H1 (cell line): ENCODE data around the gene ART5. TPM values are rescaled to one million over a fixed set of nuclear protein-coding genes. Genes with fewer than 3 reads are reported as not detected.
A peak's percentile ranks its signal among the peaks of the same experiment; 100 is the strongest.

Source experiments
- CTCF ChIA-PET: fragments of 300-600 bp; sonication (Branson Sonifier 250); formaldehyde crosslinking; loops from one replicate; lab custom pipeline; 2021; ENCODE audit not compliant: partially characterized antibody; lab: Charles Lee
- POLR2A ChIA-PET: fragments of 300-600 bp; sonication (Branson Sonifier 250); formaldehyde crosslinking; loops from one replicate; lab custom pipeline; 2021; ENCODE audit warnings: inconsistent platforms; ENCODE audit not compliant: partially characterized antibody; lab: Charles Lee
- DNase-seq, 2 experiments: peaks; one replicate each; pipeline versions ENCODE4 v3.0.0 to v3.0.0-alpha.2; 2010 to 2022; ENCODE audit warnings: low spot score in 2 of 2, low read depth in 1 of 2, mixed read lengths in 1 of 2
- FAIRE-seq: peaks from 2 replicates; lab custom pipeline; 2011; peaks lifted over from hg19 to GRCh38; lab: Jason Lieb, UNC
- H2AFZ ChIP-seq: 2 replicates; pipeline ENCODE4 v1.8.1; 2012; ENCODE audit warnings: low read length, inconsistent platforms
- H2AK5ac ChIP-seq: 2 replicates; pipeline ENCODE4 v1.6.1; 2013; ENCODE audit warnings: low read depth, low read length
- H2BK120ac ChIP-seq: replicated peaks from 2 replicates; pipeline ENCODE3; 2013; ENCODE audit warnings: low read depth, low read length, inconsistent platforms
- H2BK12ac ChIP-seq: 2 replicates; pipeline ENCODE4 v1.6.1; 2013; ENCODE audit warnings: low read depth, low read length
- H2BK15ac ChIP-seq: 2 replicates; pipeline ENCODE4 v1.6.1; 2013; ENCODE audit warnings: low read length
- H2BK20ac ChIP-seq: 2 replicates; pipeline ENCODE4 v1.6.1; 2013; ENCODE audit warnings: low read length
- H2BK5ac ChIP-seq: 2 replicates; pipeline ENCODE4 v1.6.1; 2013; ENCODE audit warnings: low read depth, low read length
- H3K14ac ChIP-seq: 2 replicates; pipeline ENCODE4 v1.6.1; 2013; ENCODE audit warnings: inconsistent platforms; ENCODE audit not compliant: insufficient read length
- H3K18ac ChIP-seq: 2 replicates; pipeline ENCODE4 v1.6.1; 2013; ENCODE audit warnings: low read length; ENCODE audit errors: extremely low read depth
- H3K23ac ChIP-seq: 2 replicates; pipeline ENCODE4 v1.6.1; 2013; ENCODE audit warnings: inconsistent platforms; ENCODE audit not compliant: insufficient read length
- H3K23me2 ChIP-seq: 2 replicates; pipeline ENCODE4 v1.6.1; 2013; ENCODE audit warnings: low read depth, low read length
- H3K27ac ChIP-seq: 2 replicates; pipeline ENCODE4 v1.6.1; 2011; ENCODE audit warnings: low read depth, low read length, inconsistent platforms
- H3K27me3 ChIP-seq, 4 experiments: replicated peaks in 1 of 4; 1 replicate in 1 of 4; 2 replicates in 3 of 4; pipeline versions ENCODE4 v1.6.1 to v1.8.1; 2011 to 2013; ENCODE audit warnings: low read length in 3 of 4, mild to moderate bottlenecking in 3 of 4, inconsistent platforms in 2 of 4, mixed read lengths in 2 of 4, moderate library complexity in 1 of 4; ENCODE audit not compliant: control insufficient read depth in 3 of 4, insufficient read depth in 3 of 4; ENCODE audit errors: extremely low read depth in 1 of 4
- H3K36me3 ChIP-seq, 4 experiments: 2 replicates each; pipeline versions ENCODE4 v1.6.1 to v1.8.1; 2011 to 2013; ENCODE audit warnings: mild to moderate bottlenecking in 4 of 4, low read length in 3 of 4, moderate library complexity in 2 of 4, control low read depth in 1 of 4, inconsistent platforms in 1 of 4; ENCODE audit not compliant: insufficient read depth in 4 of 4, control insufficient read depth in 2 of 4
- H3K4ac ChIP-seq: replicated peaks from 2 replicates; pipeline ENCODE3; 2013; ENCODE audit warnings: low read length, low read depth, mixed read lengths, inconsistent platforms; ENCODE audit not compliant: insufficient read length
- H3K4me1 ChIP-seq, 4 experiments: replicated peaks in 1 of 4; 1 replicate in 1 of 4; 2 replicates in 3 of 4; pipeline versions ENCODE4 v1.6.1 to v1.8.1; 2011 to 2013; ENCODE audit warnings: low read length in 3 of 4, inconsistent platforms in 2 of 4, mixed read lengths in 1 of 4; ENCODE audit not compliant: insufficient read depth in 4 of 4, control insufficient read depth in 3 of 4
- H3K4me2 ChIP-seq, 2 experiments: 2 replicates each; pipeline versions ENCODE4 v1.6.1 to v1.8.1; 2011 to 2013; ENCODE audit warnings: low read depth in 2 of 2, low read length in 2 of 2, control low read depth in 1 of 2, inconsistent platforms in 1 of 2, mild to moderate bottlenecking in 1 of 2; ENCODE audit not compliant: insufficient read depth in 1 of 2
- H3K4me3 ChIP-seq, 4 experiments: fragments of 200-600, 300-600 bp in 1 of 4; sonication (generic), shearing (Covaris generic), sonication (Bioruptor Twin) in 1 of 4; 2 replicates each; pipeline versions ENCODE4 v1.5.1 to v1.8.1; 2011 to 2016; ENCODE audit warnings: low read length in 4 of 4, low read depth in 3 of 4, control low read depth in 2 of 4, inconsistent platforms in 2 of 4, mild to moderate bottlenecking in 2 of 4, mixed read lengths in 1 of 4, moderate library complexity in 1 of 4; ENCODE audit not compliant: insufficient read depth in 2 of 4; ENCODE audit errors: extremely low read depth in 1 of 4
- H3K56ac ChIP-seq: replicated peaks from 2 replicates; pipeline ENCODE3; 2013; ENCODE audit warnings: low read depth, mild to moderate bottlenecking, mixed read lengths, low read length, inconsistent platforms; ENCODE audit not compliant: insufficient read length
- H3K79me1 ChIP-seq: 2 replicates; pipeline ENCODE4 v1.6.1; 2013; ENCODE audit warnings: low read depth, low read length, control low read depth
- H3K79me2 ChIP-seq, 2 experiments: 2 replicates each; pipeline versions ENCODE4 v1.6.1 to v1.8.1; 2012 to 2013; ENCODE audit warnings: low read length in 2 of 2, mild to moderate bottlenecking in 2 of 2, inconsistent platforms in 1 of 2; ENCODE audit not compliant: insufficient read depth in 2 of 2, control insufficient read depth in 1 of 2
- H3K9ac ChIP-seq, 4 experiments: replicated peaks in 1 of 4; 1 replicate in 1 of 4; 2 replicates in 3 of 4; pipeline versions ENCODE4 v1.6.1 to v1.8.1; 2011 to 2013; ENCODE audit warnings: low read depth in 3 of 4, low read length in 3 of 4, control low read depth in 2 of 4, mild to moderate bottlenecking in 2 of 4, moderate library complexity in 2 of 4, inconsistent platforms in 1 of 4; ENCODE audit errors: extremely low read depth in 1 of 4
- H3K9me3 ChIP-seq, 2 experiments: 2 replicates each; pipeline versions ENCODE4 v1.6.1 to v1.8.1; 2012 to 2013; ENCODE audit warnings: mild to moderate bottlenecking in 2 of 2, moderate library complexity in 2 of 2, control low read depth in 1 of 2, inconsistent platforms in 1 of 2, low read depth in 1 of 2, low read length in 1 of 2, mixed read lengths in 1 of 2; ENCODE audit not compliant: insufficient read depth in 2 of 2
- H4K20me1 ChIP-seq, 2 experiments: replicated peaks in 1 of 2; 2 replicates each; pipeline versions ENCODE3 to v1.8.1; 2011 to 2013; ENCODE audit warnings: inconsistent platforms in 2 of 2, low read length in 2 of 2, mild to moderate bottlenecking in 1 of 2; ENCODE audit not compliant: insufficient read depth in 2 of 2, control insufficient read depth in 1 of 2
- H4K5ac ChIP-seq: 2 replicates; pipeline ENCODE4 v1.6.1; 2013; ENCODE audit warnings: low read length, low read depth, mixed read lengths, inconsistent platforms; ENCODE audit not compliant: insufficient read length
- H4K8ac ChIP-seq: 2 replicates; pipeline ENCODE4 v1.8.0; 2013; ENCODE audit warnings: mild to moderate bottlenecking, moderate library complexity, low read length, inconsistent platforms; ENCODE audit not compliant: insufficient read depth; ENCODE audit errors: extremely low read depth
- H4K91ac ChIP-seq: replicated peaks from 2 replicates; pipeline ENCODE3; 2013; ENCODE audit warnings: low read length, mixed read lengths, inconsistent platforms; ENCODE audit not compliant: insufficient read length
- ATF2 ChIP-seq: IDR thresholded peaks from 2 replicates; pipeline ENCODE4 v1.6.1; 2012; ENCODE audit warnings: low read length, inconsistent platforms
- CHD1 ChIP-seq: IDR thresholded peaks from 2 replicates; pipeline ENCODE4 v1.6.1; 2012; ENCODE audit warnings: low read depth, low read length, improper control_type of control experiment
- EZH2 ChIP-seq: fragments of 200-600 bp; sonication (generic); IDR thresholded peaks from 2 replicates; pipeline ENCODE4 v1.7.1; 2012; ENCODE audit warnings: low read depth, mild to moderate bottlenecking, moderate library complexity, low read length, inconsistent platforms; ENCODE audit not compliant: severe bottlenecking
- GTF2F1 ChIP-seq: IDR thresholded peaks from 2 replicates; pipeline ENCODE4 v1.6.1; 2012; ENCODE audit warnings: low read depth, low read length, improper control_type of control experiment, borderline replicate concordance
- PHF8 ChIP-seq: fragments of 200-600 bp; sonication (generic); conservative IDR thresholded peaks from 2 replicates; pipeline ENCODE4 v1.7.1; 2012; ENCODE audit warnings: low read depth, mild to moderate bottlenecking, inconsistent platforms, low read length, moderate library complexity
- RXRA ChIP-seq: IDR thresholded peaks from 2 replicates; pipeline ENCODE4 v1.6.1; 2011; ENCODE audit warnings: low read depth, mild to moderate bottlenecking, low read length, moderate library complexity; ENCODE audit not compliant: insufficient read depth
- SIRT6 ChIP-seq: IDR thresholded peaks from one replicate; pipeline ENCODE4 v1.7.1; 2012; ENCODE audit warnings: low read length, inconsistent platforms
- TBP ChIP-seq: IDR thresholded peaks from 2 replicates; pipeline ENCODE4 v1.6.1; 2011; ENCODE audit warnings: low read depth, low read length, improper control_type of control experiment
- YY1 ChIP-seq: IDR thresholded peaks from 2 replicates; pipeline ENCODE4 v1.6.1; 2011; ENCODE audit warnings: low read depth, mild to moderate bottlenecking, low read length
- WGBS, 2 experiments: shearing (Covaris generic) in 1 of 2; methylation state at CpG; one replicate each; pipeline versions ENCODE4 v1.1.6 to v1.1.7; 2013 to 2015; ENCODE audit warnings: low lambda C conversion rate in 2 of 2, mixed read lengths in 2 of 2, inconsistent platforms in 1 of 2, low coverage in 1 of 2, missing lambda C conversion rate in 1 of 2; ENCODE audit not compliant: insufficient replicate concordance in 2 of 2, insufficient coverage in 1 of 2, insufficient read length in 1 of 2; ENCODE audit errors: extremely low coverage in 1 of 2, missing lambda C conversion rate in 1 of 2; 5-methylcytosine and 5-hydroxymethylcytosine counted together
- polyA plus RNA-seq, 7 experiments: library from polyadenylated mRNA; depleted of rRNA in 3 of 7; stranded (reverse) in 5 of 7; unstranded in 2 of 7; fragments of >200 nt in 5 of 7; fragments of 200-250 nt in 2 of 7; gene quantifications; 1 replicate in 5 of 7; 2 replicates in 1 of 7; 4 replicates in 1 of 7; pipeline versions ENCODE4 v1.2.1 to v1.2.3, GENCODE V29; 2011 to 2013; ENCODE audit warnings: missing spikeins in 2 of 7, mixed read lengths in 2 of 7
- total RNA-seq: library from RNA; stranded (reverse); fragmentation: NEBNext Ultra II Directional; extraction: Animal tissue kit (Norgen Biotek cat#: 25700); gene quantifications from 2 replicates; pipeline ENCODE4 v1.2.1, GENCODE V29; 2021

Gene ART5
- total and polyA plus RNA-seq, 2 of the 8 experiments (the other 6 are each of a cell fraction or from before 2014, with no cell fraction given) = 6.0 to 7.5 TPM

GRCh38 chr11:3644817-3645235 lies 3.0 kb upstream of the ART5 start, which contains the start of gene ART1:
Gene ART1 (plus strand): TSS chr11:3645128. CDS start chr11:3659214, 14,086 bp downstream.
- peak within 1 kb of the TSS; percentile 65; the same call in 1 of the 2 replicates for H2BK15ac ChIP-seq
- H3K9ac ChIP-seq = no peak within 1 kb of the TSS
- peaks cover 7% of the 10 kb centered on the region in 2 experiments; a peak in 2 of 4 replicates for H3K9me3 ChIP-seq
- no peak within 1 kb of the TSS for H3K27ac ChIP-seq
- WGBS, 2 experiments = 93% methylated on average over 4 of the region's 4 CpGs; no CpG with 5 or more reads in 1 of the 2 experiments
- no peak within 1 kb of the TSS for H3K14ac ChIP-seq
- H4K91ac ChIP-seq = no peak within 1 kb of the TSS
- H2BK20ac ChIP-seq = no peak within 1 kb of the TSS
- peak within 1 kb of the TSS; percentile 59 for H4K8ac ChIP-seq
- H2BK120ac ChIP-seq = no peak within 1 kb of the TSS
- H3K23ac ChIP-seq = no peak within 1 kb of the TSS
- no peak within 1 kb of the TSS for H3K4me2 ChIP-seq
- peaks cover 0 to 10% (median 1%) of the 10 kb centered on the region in 4 experiments; a peak in 4 of 7 replicates for H3K4me1 ChIP-seq
- no peaks in the 10 kb centered on the region for H3K79me2 ChIP-seq
- H3K56ac ChIP-seq = no peak within 1 kb of the TSS
- H3K79me1 ChIP-seq = no peaks in the 10 kb centered on the region
- no peak within 1 kb of the TSS for H3K4me3 ChIP-seq
- DNase-seq (no peak), FAIRE-seq (no peak)
- TF ChIP-seq ATF2 = no peak
- no peak for TF ChIP-seq PHF8
- no peak for TF ChIP-seq GTF2F1
- no peak for TF ChIP-seq TBP
- TF ChIP-seq RXRA = no peak
- no peak for TF ChIP-seq SIRT6
- TF ChIP-seq CHD1 = no peak
- no peak for TF ChIP-seq EZH2
- TF ChIP-seq YY1 = no peak
- no peaks in the 10 kb centered on the region for H4K20me1 ChIP-seq
- H2AFZ ChIP-seq = no peak within 1 kb of the TSS
- H4K5ac ChIP-seq = no peak within 1 kb of the TSS
- POLR2A ChIA-PET = no interaction called here
- H3K36me3 ChIP-seq = no peaks in the 10 kb centered on the region
- no peak within 1 kb of the TSS for H3K4ac ChIP-seq
- CTCF ChIA-PET = interaction anchor here (1.0 to 1.1 kb wide), 2 partner anchors 13 to 18 kb away, joined by 4 read pairs; no protein-coding TSS in a partner anchor
- 0 out of 2 replicates have a peak within 1 kb of the TSS, but pooled peaks have one; percentile 9 for H2AK5ac ChIP-seq
- no peak within 1 kb of the TSS; the same call in 1 of the 2 replicates for H2BK12ac ChIP-seq
- no peak within 1 kb of the TSS for H3K18ac ChIP-seq
- H3K27me3 ChIP-seq = peaks cover 0 to 6% (median 0%) of the 10 kb centered on the region in 4 experiments; a peak in 4 of 7 replicates
- H3K23me2 ChIP-seq = peaks cover 11% of the 10 kb centered on the region; the same call in 1 of the 2 replicates
- no peak within 1 kb of the TSS for H2BK5ac ChIP-seq
